ENCODE results near the gene TMEM120A. TPM values are rescaled to one million over a fixed set of nuclear protein-coding genes. Genes with fewer than 3 reads are reported as not detected.

The TMEM120A gene
- total RNA-seq (2021; ENCODE audit: unreplicated experiment) (71.0 TPM), Bru-seq, nascent RNA (percentile 63 among the genes with signal in this experiment), BruChase-seq, experiment 1, labeled RNA remaining after a 2-hour chase (percentile 79 among the genes with signal in this experiment), BruChase-seq, experiment 2, labeled RNA remaining after a 6-hour chase (percentile 82 among the genes with signal in this experiment)
- 73.8 TPM for polyA plus RNA-seq (2012; ENCODE audit: insufficient read length)
- long read RNA-seq, transcript TMEM120A-214 (12 exons, 1,456 nt): major isoform, 43 of 127 reads
- long read RNA-seq, partial matches to known transcripts: 7 of 127 reads
- long read RNA-seq, other reads (novel, unspliced or antisense): 73 of 127 reads

DNA sequence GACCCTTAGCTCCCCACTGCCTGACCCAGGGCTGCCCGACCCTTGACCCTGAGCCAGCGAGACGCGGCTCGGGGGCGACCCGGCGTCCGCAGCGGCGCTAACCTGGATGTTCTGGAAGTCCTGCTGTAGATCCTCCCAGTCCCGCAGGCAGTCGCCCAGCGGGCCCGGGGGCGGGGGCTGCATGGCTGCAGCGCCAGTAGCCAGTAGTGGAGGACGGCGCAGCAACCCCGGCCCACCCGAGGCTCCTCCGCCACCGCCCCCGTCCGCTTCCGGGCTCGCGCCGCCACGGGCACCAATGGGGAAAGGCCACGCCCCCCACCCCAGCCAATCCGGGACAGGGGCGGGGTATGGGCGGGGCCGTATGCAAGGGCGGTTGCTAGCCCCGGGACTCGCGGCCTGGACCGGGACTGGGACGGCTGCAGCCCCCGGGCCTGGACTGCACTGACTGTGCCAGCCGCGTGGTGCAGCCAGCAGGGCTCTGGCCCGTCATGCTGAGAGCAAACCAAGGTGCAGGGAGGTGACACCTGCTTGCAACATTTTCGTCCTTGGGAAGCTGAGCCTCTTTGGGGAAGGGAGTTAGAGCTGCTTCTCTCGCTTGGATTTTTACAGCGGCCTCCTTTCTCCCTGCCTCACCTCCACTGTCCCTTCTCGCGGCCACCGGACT lies at the start of gene TMEM120A:
Gene TMEM120A (minus strand): TSS at position 208 of the 664 bp plus-strand sequence. CDS start 25 bp downstream, at position 183.
- ATAC-seq (peak; percentile 95), DNase-seq (ENCODE audit: low read depth, low spot score) (peak; percentile 30)
- CTCF ChIA-PET: no interaction called here
- peaks cover 22% of the 10 kb centered on the region for H3K4me1 ChIP-seq (ENCODE audit: control insufficient read depth, insufficient read depth, low read length)
- peak within 1 kb of the TSS; percentile 77 to 88 for H3K4me3 ChIP-seq (ENCODE audit: low read depth in 2 of 2, low read length in 2 of 2)
- H3K36me3 ChIP-seq (ENCODE audit: control insufficient read depth, insufficient read depth, low read length): no peaks in the 10 kb centered on the region
- intact Hi-C loops (cut with micrococcal nuclease; ENCODE audit: unreplicated experiment) (loop anchor here (10.0 kb wide), 1 partner anchor 120 kb away; the partner anchor contains the start of gene RHBDD2), in situ Hi-C loops (cut with HindIII; ENCODE audit: low pct_unique_long_range_greater_than_20kb, low sequenced_read_pairs) (no loop called here)
- POLR2A ChIA-PET: interaction anchor here (0.6 kb wide), 1 partner anchor 75 kb away, joined by 3 read pairs; no protein-coding TSS in a partner anchor
- peak within 1 kb of the TSS; percentile 87 for H3K27ac ChIP-seq (ENCODE audit: low read length)
- no TSS peak for BruUV-seq (replicated peaks)
- H3K9me3 ChIP-seq (ENCODE audit: control insufficient read depth, insufficient read depth, low read depth, low read length): no peaks in the 10 kb centered on the region
- TF ChIP-seq, protein P1, sequence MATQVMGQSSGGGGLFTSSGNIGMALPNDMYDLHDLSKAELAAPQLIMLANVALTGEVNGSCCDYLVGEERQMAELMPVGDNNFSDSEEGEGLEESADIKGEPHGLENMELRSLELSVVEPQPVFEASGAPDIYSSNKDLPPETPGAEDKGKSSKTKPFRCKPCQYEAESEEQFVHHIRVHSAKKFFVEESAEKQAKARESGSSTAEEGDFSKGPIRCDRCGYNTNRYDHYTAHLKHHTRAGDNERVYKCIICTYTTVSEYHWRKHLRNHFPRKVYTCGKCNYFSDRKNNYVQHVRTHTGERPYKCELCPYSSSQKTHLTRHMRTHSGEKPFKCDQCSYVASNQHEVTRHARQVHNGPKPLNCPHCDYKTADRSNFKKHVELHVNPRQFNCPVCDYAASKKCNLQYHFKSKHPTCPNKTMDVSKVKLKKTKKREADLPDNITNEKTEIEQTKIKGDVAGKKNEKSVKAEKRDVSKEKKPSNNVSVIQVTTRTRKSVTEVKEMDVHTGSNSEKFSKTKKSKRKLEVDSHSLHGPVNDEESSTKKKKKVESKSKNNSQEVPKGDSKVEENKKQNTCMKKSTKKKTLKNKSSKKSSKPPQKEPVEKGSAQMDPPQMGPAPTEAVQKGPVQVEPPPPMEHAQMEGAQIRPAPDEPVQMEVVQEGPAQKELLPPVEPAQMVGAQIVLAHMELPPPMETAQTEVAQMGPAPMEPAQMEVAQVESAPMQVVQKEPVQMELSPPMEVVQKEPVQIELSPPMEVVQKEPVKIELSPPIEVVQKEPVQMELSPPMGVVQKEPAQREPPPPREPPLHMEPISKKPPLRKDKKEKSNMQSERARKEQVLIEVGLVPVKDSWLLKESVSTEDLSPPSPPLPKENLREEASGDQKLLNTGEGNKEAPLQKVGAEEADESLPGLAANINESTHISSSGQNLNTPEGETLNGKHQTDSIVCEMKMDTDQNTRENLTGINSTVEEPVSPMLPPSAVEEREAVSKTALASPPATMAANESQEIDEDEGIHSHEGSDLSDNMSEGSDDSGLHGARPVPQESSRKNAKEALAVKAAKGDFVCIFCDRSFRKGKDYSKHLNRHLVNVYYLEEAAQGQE (IDR thresholded peaks at IDR 0.05; ENCODE audit: insufficient read depth in 1 of 2, low read depth in 2 of 2, low read length in 1 of 2): no peak; a peak in 1 of 4 replicates
- TF ChIP-seq POLR2AphosphoS5 (IDR thresholded peaks at IDR 0.05; ENCODE audit: low read depth, low read length) (peak; percentile 86), SIN3A (IDR thresholded peaks at IDR 0.05; ENCODE audit: borderline replicate concordance, insufficient read depth, low read depth, low read length) (peak; percentile 88; the same call in 1 of the 2 replicates), TCF7L2 (IDR thresholded peaks at IDR 0.05; ENCODE audit: low read depth, low read length) (no peak)
- TF ChIP-seq, protein P2, sequence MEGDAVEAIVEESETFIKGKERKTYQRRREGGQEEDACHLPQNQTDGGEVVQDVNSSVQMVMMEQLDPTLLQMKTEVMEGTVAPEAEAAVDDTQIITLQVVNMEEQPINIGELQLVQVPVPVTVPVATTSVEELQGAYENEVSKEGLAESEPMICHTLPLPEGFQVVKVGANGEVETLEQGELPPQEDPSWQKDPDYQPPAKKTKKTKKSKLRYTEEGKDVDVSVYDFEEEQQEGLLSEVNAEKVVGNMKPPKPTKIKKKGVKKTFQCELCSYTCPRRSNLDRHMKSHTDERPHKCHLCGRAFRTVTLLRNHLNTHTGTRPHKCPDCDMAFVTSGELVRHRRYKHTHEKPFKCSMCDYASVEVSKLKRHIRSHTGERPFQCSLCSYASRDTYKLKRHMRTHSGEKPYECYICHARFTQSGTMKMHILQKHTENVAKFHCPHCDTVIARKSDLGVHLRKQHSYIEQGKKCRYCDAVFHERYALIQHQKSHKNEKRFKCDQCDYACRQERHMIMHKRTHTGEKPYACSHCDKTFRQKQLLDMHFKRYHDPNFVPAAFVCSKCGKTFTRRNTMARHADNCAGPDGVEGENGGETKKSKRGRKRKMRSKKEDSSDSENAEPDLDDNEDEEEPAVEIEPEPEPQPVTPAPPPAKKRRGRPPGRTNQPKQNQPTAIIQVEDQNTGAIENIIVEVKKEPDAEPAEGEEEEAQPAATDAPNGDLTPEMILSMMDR (IDR thresholded peaks at IDR 0.05): no peak
- H3K27me3 ChIP-seq (ENCODE audit: control insufficient read depth, insufficient read depth, low read length): no peaks in the 10 kb centered on the region

DNA sequence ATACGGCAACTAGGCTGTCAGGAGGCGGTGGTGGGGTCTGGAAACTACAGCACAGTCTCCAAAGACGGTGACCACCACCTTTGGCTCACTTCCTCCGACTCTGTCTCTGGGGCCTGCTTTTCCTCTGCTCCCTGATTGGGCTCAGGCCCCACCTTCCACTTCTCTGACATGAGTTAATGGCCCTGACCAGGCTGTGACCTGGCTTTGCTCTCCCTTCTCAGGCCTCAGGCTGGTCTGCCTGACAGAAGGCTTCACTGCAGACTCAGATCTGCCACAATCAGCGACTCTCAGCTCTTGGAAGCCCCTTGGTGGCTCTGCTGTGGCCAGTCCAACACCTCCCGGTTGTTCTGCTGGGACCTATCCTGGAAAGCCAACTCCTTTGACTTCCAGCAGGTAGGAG lies 45.7 kb upstream of the TMEM120A start:
- DNase-seq (ENCODE audit: low read depth, low spot score) (no peak), ATAC-seq (no peak)
- BruUV-seq (replicated peaks): no TSS peak
- H3K4me3 ChIP-seq (ENCODE audit: low read depth in 2 of 2, low read length in 2 of 2): no peak overlapping the region
- CTCF ChIA-PET: interaction anchor here (0.6 kb wide), 1 partner anchor 47 kb away, joined by 3 read pairs; no protein-coding TSS in a partner anchor
- POLR2A ChIA-PET: no interaction called here
- no peaks in the 10 kb centered on the region for H3K4me1 ChIP-seq (ENCODE audit: control insufficient read depth, insufficient read depth, low read length)
- no peaks in the 10 kb centered on the region for H3K9me3 ChIP-seq (ENCODE audit: control insufficient read depth, insufficient read depth, low read depth, low read length)
- no peaks in the 10 kb centered on the region for H3K36me3 ChIP-seq (ENCODE audit: control insufficient read depth, insufficient read depth, low read length)
- no peak for TF ChIP-seq POLR2AphosphoS5 (IDR thresholded peaks at IDR 0.05; ENCODE audit: low read depth, low read length)
- TF ChIP-seq, protein P2 (IDR thresholded peaks at IDR 0.05): no peak
- no peak for TF ChIP-seq TCF7L2 (IDR thresholded peaks at IDR 0.05; ENCODE audit: low read depth, low read length)
- TF ChIP-seq SIN3A (IDR thresholded peaks at IDR 0.05; ENCODE audit: borderline replicate concordance, insufficient read depth, low read depth, low read length): no peak
- TF ChIP-seq, protein P1 (IDR thresholded peaks at IDR 0.05; ENCODE audit: insufficient read depth in 1 of 2, low read depth in 2 of 2, low read length in 1 of 2): no peak
- intact Hi-C loops (cut with micrococcal nuclease; ENCODE audit: unreplicated experiment) (no loop called here), in situ Hi-C loops (cut with HindIII; ENCODE audit: low pct_unique_long_range_greater_than_20kb, low sequenced_read_pairs) (no loop called here)
- no peaks in the 10 kb centered on the region for H3K27me3 ChIP-seq (ENCODE audit: control insufficient read depth, insufficient read depth, low read length)
- no peak overlapping the region for H3K27ac ChIP-seq (ENCODE audit: low read length)

All from Panc1 (cell line).